KBM-7 (cell line): ENCODE measurements around the gene ENPP3.

ENCODE experiments used
- DNase-seq: peaks from one replicate; pipeline ENCODE4 v3.0.0-alpha.2; 2015
- in situ Hi-C: fragments of 300-500 bp; cut with MboI; formaldehyde crosslinking; loops from 2 replicates; pipeline ENCODE4 v1.14.3; 2020; ENCODE audit warnings: low sequenced_read_pairs, low pct_unique_long_range_greater_than_20kb, mixed read lengths

ENPP3 gene

DNA sequence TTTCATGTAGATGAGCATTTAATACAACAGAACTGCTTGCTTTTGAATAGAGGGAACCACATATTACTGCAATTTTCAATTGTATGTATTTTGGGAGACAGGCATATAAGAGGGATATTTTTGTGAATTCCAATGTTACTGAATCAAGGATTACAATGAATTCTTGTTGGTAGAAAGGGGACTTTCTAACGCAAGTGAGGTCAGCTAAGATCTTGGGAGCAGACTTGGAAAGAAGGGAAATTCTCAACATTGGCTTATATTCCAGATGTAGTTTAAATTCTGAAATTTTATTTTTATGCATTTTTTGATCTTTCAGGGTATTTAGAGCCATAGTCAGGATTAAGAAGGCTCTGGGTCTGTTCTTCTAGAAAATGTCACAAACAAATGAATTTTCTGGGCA lies 117.0 kb downstream of the ENPP3 start:
- in situ Hi-C loops = no loop called here
- no peak for DNase-seq

GRCh38 chr6:131754715-131755567 lies 117.8 kb downstream of the ENPP3 start:
- in situ Hi-C loops = no loop called here
- peak; percentile 3 for DNase-seq

GRCh38 chr6:131755597-131755996 lies 118.5 kb downstream of the ENPP3 start:
- in situ Hi-C loops = no loop called here
- no peak for DNase-seq

- DNase-seq = no peak
- in situ Hi-C loops = no loop called here
Observed at GRCh38 chr6:131756039-131756438, 118.9 kb downstream of the ENPP3 start.

GRCh38 chr6:131758920-131759319 lies 121.8 kb downstream of the ENPP3 start:
- DNase-seq = no peak
- in situ Hi-C loops = no loop called here

DNA sequence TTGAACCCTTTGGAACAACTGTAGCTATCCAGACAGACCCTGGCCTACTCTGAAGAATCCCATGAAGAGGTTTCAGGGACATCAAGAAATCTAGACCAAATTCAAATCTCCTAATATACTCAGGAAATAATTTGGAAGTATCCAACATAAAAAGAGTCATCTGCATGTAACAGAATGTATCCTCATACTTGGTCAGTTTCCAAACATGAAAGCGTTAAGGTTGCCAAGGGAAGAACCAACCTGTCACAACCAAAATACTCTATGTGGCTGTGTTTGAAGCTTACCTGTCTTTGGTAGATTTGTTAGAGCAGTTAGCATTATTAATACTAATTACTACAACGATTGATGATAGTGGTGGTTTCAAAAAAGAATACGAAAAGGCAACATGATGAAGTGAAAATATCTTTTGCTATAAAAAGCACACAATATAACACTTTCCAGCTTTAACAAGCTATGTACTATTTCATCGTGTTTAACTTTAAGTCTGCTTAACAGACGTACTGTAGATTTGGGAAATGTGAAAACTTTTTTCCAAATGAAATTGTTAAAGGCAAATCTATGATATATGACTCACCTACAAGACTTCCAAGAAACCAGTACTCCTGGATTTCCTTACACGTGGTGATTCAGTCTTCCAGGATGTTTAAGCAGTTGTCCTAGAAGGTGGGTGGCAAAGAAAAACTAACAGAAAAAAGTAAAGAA lies 124.1 kb downstream of the ENPP3 start:
- in situ Hi-C loops = no loop called here
- no peak for DNase-seq

DNA sequence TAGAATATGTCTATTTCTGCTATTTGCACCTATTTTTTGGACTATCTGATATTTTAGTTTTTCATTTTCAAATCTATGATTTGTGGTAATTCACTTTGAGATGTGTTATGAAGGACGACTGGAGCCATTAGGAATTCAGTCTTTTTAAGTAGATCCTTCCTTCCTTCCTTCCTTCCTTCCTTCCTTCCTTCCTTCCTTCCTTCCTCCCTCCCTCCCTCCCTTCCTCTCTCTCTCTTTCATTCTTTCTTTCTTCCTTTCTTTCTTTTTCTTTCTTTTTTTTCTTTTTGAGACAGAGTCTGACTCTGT lies 124.6 kb downstream of the ENPP3 start:
- DNase-seq = no peak
- in situ Hi-C loops = no loop called here

DNA sequence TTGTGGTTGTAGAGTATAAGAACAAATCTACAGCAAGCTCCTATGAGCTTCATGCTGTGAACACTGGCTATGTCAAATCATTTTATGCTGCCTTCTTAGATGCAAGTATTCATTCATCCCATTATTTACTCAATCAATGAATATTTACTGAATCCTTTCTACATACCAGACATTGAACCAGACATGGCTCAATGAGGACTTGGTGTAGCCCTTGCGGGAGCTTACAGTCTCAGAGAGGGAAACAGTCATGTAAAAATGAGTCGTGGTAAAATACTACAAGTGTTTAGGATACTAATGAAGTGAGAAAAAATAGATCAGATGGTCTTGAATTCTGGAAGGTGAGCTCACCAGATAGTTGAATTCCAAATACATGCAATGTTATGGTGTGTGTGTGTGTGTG lies 125.9 kb downstream of the ENPP3 start:
- no peak for DNase-seq
- in situ Hi-C loops = no loop called here

DNA sequence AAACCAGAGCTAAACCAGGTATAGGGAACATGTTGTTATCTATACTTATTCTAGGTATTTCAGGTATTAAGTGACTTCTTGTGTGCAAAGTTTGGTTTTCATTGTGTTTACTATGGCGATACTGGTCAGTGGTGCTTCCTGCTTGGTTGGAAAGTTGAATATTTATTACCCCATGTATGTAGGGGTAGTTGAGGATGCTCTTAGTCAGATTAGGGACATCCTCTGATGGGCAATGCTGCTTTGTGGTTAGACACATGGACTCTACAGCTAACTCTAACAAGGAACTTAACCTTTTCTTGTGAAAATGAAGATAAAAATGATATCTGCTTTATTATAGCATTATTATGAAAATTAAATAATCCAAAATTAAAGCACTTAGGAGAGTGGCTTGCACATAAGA lies 126.6 kb downstream of the ENPP3 start:
- in situ Hi-C loops = no loop called here

GRCh38 chr6:131764350-131764749 lies 127.2 kb downstream of the ENPP3 start:
- DNase-seq = no peak
- in situ Hi-C loops = no loop called here

More for the DNA sequence above, 126.6 kb downstream of the ENPP3 start:
- DNase-seq = no peak

GRCh38 chr6:131765081-131765803 lies 128.1 kb downstream of the ENPP3 start:
- in situ Hi-C loops = no loop called here
- DNase-seq = no peak

DNA sequence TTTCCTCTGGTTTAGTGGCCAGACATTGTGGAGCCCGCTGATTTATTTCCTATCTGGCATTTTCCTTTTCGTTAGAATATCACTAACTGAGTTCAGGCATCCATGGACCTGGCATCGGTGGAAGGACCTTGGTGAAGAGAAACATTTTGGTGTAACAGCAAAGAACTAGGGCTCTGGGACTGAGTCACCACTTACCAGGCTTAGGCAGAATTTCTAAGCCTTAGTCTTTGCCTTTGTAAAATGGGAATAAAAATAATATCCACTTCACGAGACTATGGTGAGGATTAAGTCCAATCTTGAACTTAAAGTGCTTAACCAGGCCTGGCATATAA lies 128.7 kb downstream of the ENPP3 start:
- in situ Hi-C loops = no loop called here
- DNase-seq = no peak

DNA sequence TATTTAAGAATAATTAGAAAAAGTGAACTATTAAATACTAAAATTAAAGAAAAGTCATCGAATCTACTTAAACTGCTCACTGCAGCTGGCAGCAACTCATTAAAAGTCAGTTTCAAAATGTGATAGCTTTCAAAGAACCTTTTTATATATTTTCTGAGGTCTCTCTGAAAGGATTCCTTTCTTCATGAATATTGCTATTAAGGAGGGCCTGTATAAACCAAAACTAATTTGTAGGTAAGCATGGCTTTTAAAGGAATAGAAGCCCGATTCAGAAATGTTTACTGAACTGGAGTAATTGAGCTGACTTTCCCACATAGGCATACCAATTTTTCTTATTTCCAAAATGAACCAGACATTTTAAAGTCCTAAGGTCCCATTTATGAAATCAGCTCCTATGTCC lies 129.5 kb downstream of the ENPP3 start:
- in situ Hi-C loops = no loop called here
- no peak for DNase-seq

DNA sequence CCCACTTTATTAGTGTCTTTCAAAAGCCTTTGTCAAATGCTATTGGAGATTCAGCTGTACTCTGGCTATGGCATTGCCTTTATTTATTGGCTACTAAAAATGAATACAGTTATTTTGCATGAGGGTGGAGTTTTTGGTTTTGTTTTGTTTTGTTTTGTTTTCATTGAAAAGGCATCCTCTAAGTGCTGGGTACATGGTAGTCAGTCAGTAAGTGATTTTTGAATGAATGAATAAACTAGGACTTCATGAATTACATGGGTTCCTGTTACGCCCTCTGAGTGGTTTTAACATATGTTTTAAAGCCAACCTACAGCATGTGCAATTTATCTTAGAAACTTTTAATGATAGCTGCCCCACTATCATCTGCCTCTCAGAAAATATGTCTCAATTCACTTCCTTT lies 131.9 kb downstream of the ENPP3 start:
- no peak for DNase-seq
- in situ Hi-C loops = no loop called here

- in situ Hi-C loops = no loop called here
- no peak for DNase-seq
Observed at GRCh38 chr6:131769385-131770141, 132.5 kb downstream of the ENPP3 start.

DNA sequence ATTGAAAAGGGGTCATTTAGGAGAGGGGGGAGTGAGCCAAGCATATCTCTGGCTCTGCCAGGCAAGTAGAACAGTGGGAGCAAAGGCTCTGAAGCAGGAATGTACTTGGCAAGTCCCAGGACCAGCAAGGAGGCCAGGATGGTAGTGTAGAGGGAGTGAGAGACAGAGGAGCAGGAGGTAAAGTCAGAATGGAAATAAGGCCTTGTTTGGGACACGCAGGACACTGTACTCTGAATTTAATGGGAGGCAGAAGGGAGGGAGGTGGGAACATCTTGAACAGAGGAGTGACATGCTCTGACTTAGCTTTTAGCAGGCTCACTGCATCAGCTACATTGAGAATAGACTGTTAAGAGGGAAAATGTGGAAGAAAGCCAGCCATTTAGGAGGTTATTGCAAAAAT lies 133.7 kb downstream of the ENPP3 start:
- no peak for DNase-seq
- in situ Hi-C loops = no loop called here

DNA sequence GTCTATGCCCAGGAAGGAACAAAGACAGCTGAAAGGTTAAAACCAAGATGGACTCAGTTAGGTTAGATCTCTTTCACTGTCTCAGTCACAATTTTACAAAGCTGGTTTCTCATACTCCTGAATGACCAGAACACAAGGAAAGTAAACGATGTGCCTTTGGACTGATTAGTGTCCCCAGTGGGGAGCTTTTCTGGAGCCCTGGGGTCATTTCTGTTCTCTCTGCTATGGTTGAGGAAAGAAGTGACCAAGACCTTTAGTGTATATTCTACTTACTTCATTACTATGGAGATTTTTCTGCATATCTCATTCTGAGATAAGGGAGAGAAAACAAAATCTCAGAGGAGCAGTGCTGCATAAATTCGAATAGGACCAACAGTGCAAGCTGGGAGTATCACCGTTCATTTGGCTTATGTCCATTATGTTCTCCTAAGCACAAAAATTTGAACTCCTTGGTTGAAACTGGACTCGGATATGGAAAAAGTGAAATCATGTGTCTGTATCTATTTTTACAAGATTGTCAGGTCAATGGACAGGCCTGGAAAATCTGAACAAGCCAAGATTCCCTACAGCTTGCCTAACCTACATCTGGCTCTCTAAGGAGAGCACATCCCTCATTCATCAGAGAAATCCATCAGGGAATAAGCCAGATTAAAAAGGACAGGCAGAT lies 136.3 kb downstream of the ENPP3 start:
- in situ Hi-C loops = no loop called here
- DNase-seq = no peak

GRCh38 chr6:131775886-131776285 lies 138.8 kb downstream of the ENPP3 start:
- no peak for DNase-seq
- in situ Hi-C loops = no loop called here

DNA sequence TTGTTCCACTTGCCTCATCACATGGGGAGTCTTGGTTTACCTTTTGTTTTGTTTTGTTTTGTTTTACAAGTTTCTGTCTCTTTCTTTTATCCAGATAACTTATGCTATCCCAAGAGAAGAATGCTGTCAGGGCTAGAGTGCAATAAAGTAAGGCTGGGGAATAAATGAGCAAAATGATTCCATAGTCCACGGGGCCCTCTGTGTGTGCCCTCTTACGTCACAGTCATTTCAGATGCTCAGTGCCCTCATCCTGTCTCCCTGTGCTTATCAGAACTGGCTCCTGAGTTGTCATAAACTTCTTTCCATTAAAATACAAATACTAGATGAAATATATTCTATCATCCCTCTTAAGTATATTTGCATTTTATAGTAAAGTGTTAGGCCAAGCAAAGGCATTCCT lies 139.9 kb downstream of the ENPP3 start:
- DNase-seq = no peak
- in situ Hi-C loops = no loop called here
